A549 (cell line): Measurements from ENCODE around the gene ZMYM1. TPM values are rescaled to one million over a fixed set of nuclear protein-coding genes. Genes with fewer than 3 reads are reported as not detected.

ENCODE experiments used
- ATAC-seq, 2 experiments: fragments of 200-7000 bp in 1 of 2; fragments of >200 bp in 1 of 2; cut with Nextera tagmentation in 1 of 2; cut with Tn5 transposase in 1 of 2; 3 replicates each; pipeline versions ENCODE4 v1.8.0 to v1.9.1; 2018 to 2020; ENCODE audit warnings: mild to moderate bottlenecking in 1 of 2, moderate library complexity in 1 of 2
- CTCF ChIA-PET: fragments of 300-600 bp; sonication (Branson Sonifier 250); formaldehyde crosslinking; extraction: SDS; loops from one replicate; lab custom pipeline; 2021; ENCODE audit warnings: antibody characterized with exemption, inconsistent platforms; lab: Yijun Ruan, JAX
- POLR2A ChIA-PET: fragments of 350-600 bp; formaldehyde crosslinking; extraction: SDS; loops from one replicate; lab custom pipeline; 2021; ENCODE audit warnings: antibody characterized with exemption, inconsistent platforms; lab: Yijun Ruan, JAX
- DNase-seq, 2 experiments: peaks; one replicate each; pipeline versions ENCODE4 v3.0.0 to v3.0.0-alpha.2; 2011 to 2016; ENCODE audit warnings: low read depth in 1 of 2, low spot score in 1 of 2
- FAIRE-seq: peaks from 2 replicates; lab custom pipeline; 2011; peaks lifted over from hg19 to GRCh38; lab: Jason Lieb, UNC
- H3K27ac ChIP-seq, 2 experiments: fragments of >200 bp; sonication (Bioruptor Twin); formaldehyde crosslinking; 3 replicates each; pipeline ENCODE4 v1.5.1; 2016 to 2017
- H3K4me1 ChIP-seq: fragments of >200 bp; sonication (Bioruptor Twin); formaldehyde crosslinking; 3 replicates; pipeline ENCODE4 v1.6.1; 2016
- H3K4me2 ChIP-seq: fragments of >200 bp; sonication (Bioruptor Twin); formaldehyde crosslinking; 3 replicates; pipeline ENCODE4 v1.6.1; 2016
- H3K4me3 ChIP-seq: fragments of >200 bp; sonication (Bioruptor Twin); formaldehyde crosslinking; 3 replicates; pipeline ENCODE4 v1.5.1; 2016
- H3K9me3 ChIP-seq: fragments of >200 bp; sonication (Bioruptor Twin); formaldehyde crosslinking; 3 replicates; pipeline ENCODE4 v1.6.1; 2016
- BHLHE40 ChIP-seq: IDR thresholded peaks from 2 replicates; pipeline ENCODE4 v1.6.1; 2012; ENCODE audit warnings: low read depth, low read length, inconsistent platforms
- CBX2 ChIP-seq: fragments of 200-600 bp; sonication (generic); IDR thresholded peaks from 2 replicates; pipeline ENCODE4 v1.6.1; 2016; ENCODE audit warnings: low read depth, mild to moderate bottlenecking, borderline replicate concordance
- CBX8 ChIP-seq: fragments of 200-600 bp; sonication (generic); IDR thresholded peaks from 2 replicates; pipeline ENCODE4 v1.6.1; 2016
- CHD2 ChIP-seq: fragments of 150-350 bp; IDR thresholded peaks from 2 replicates; pipeline ENCODE4 v1.6.1; 2014; ENCODE audit warnings: low read length; ENCODE audit not compliant: partially characterized antibody
- CHD4 ChIP-seq: fragments of 200-600 bp; sonication (generic); IDR thresholded peaks from 2 replicates; pipeline ENCODE4 v1.6.1; 2016; ENCODE audit warnings: antibody characterized with exemption, mild to moderate bottlenecking, borderline replicate concordance
- E2F6 ChIP-seq: IDR thresholded peaks from 2 replicates; pipeline ENCODE4 v1.6.1; 2012; ENCODE audit warnings: low read depth, borderline replicate concordance
- EHF ChIP-seq: fragments of 250-450 bp; sonication (Bioruptor Pico); IDR thresholded peaks from 2 replicates; pipeline ENCODE4 v1.5.0; 2020; ENCODE audit warnings: mild to moderate bottlenecking
- ESRRA ChIP-seq: fragments of 150-350 bp; IDR thresholded peaks from 2 replicates; pipeline ENCODE4 v1.6.1; 2014; ENCODE audit warnings: mild to moderate bottlenecking, low read length, borderline replicate concordance
- FOSL2 ChIP-seq, 2 experiments: fragments of 450-650 bp in 1 of 2; fragments of >200 bp in 1 of 2; sonication (Bioruptor Twin) in 1 of 2; formaldehyde crosslinking; IDR thresholded peaks; 2 replicates each; pipeline versions ENCODE4 v1.5.0 to v1.6.1; 2016 to 2020; ENCODE audit warnings: mild to moderate bottlenecking in 1 of 2, moderate library complexity in 1 of 2
- FOXS1 ChIP-seq: fragments of 250-450 bp; sonication (Bioruptor Pico); IDR thresholded peaks from 2 replicates; pipeline ENCODE4 v1.5.0; 2020; ENCODE audit warnings: mild to moderate bottlenecking, moderate library complexity
- HDAC2 ChIP-seq: fragments of 200-600 bp; sonication (generic); IDR thresholded peaks from 2 replicates; pipeline ENCODE4 v1.6.1; 2016
- HOXA7 ChIP-seq: fragments of 250-450 bp; sonication (Bioruptor Pico); IDR thresholded peaks from 2 replicates; pipeline ENCODE4 v1.5.0; 2020; ENCODE audit warnings: mild to moderate bottlenecking, moderate library complexity
- HOXB13 ChIP-seq: fragments of 250-450 bp; sonication (Bioruptor Pico); IDR thresholded peaks from 2 replicates; pipeline ENCODE4 v1.5.0; 2020; ENCODE audit warnings: low read depth, mild to moderate bottlenecking, moderate library complexity
- HOXB5 ChIP-seq: fragments of 250-450 bp; sonication (Bioruptor Pico); IDR thresholded peaks from 2 replicates; pipeline ENCODE4 v1.5.0; 2020; ENCODE audit warnings: mild to moderate bottlenecking, moderate library complexity
- KDM1A ChIP-seq: fragments of 200-600 bp; sonication (generic); IDR thresholded peaks from 2 replicates; pipeline ENCODE4 v1.6.1; 2016; ENCODE audit warnings: low read depth, mild to moderate bottlenecking
- MAZ ChIP-seq: fragments of 150-350 bp; IDR thresholded peaks from 2 replicates; pipeline ENCODE4 v1.6.1; 2014; ENCODE audit warnings: antibody characterized with exemption, low read depth, low read length, borderline replicate concordance
- MYC ChIP-seq: IDR thresholded peaks from 2 replicates; pipeline ENCODE4 v1.6.1; 2012; ENCODE audit warnings: mild to moderate bottlenecking, inconsistent platforms, low read length, improper control_type of control experiment, borderline replicate concordance
- NFE2L2 ChIP-seq: fragments of 150-350 bp; conservative IDR thresholded peaks from 2 replicates; pipeline ENCODE4 v1.6.1; 2014; ENCODE audit warnings: low read length
- RARB ChIP-seq: fragments of 250-450 bp; sonication (Bioruptor Pico); IDR thresholded peaks from 2 replicates; pipeline ENCODE4 v1.8.0; 2021; ENCODE audit warnings: mild to moderate bottlenecking, moderate library complexity
- RCOR1 ChIP-seq: fragments of 150-350 bp; IDR thresholded peaks from 2 replicates; pipeline ENCODE4 v1.6.1; 2014; ENCODE audit warnings: antibody characterized with exemption, low read length, low read depth
- RNF2 ChIP-seq: fragments of 200-600 bp; sonication (generic); IDR thresholded peaks from 2 replicates; pipeline ENCODE4 v1.6.1; 2016; ENCODE audit warnings: low read depth, mild to moderate bottlenecking, antibody characterized with exemption, moderate library complexity, borderline replicate concordance
- SMC3 ChIP-seq: fragments of >200 bp; sonication (Bioruptor Twin); formaldehyde crosslinking; IDR thresholded peaks from 3 replicates; pipeline ENCODE4 v1.6.1; 2018; ENCODE audit warnings: inconsistent platforms
- SREBF2 ChIP-seq: fragments of 450-650 bp; IDR thresholded peaks from 2 replicates; pipeline ENCODE4 v1.6.1; 2014; ENCODE audit warnings: mild to moderate bottlenecking, moderate library complexity
- TFCP2L1 ChIP-seq: fragments of 250-450 bp; sonication (Bioruptor Pico); IDR thresholded peaks from 2 replicates; pipeline ENCODE4 v1.5.0; 2021; ENCODE audit warnings: mild to moderate bottlenecking
- TP53 ChIP-seq: fragments of 250-450 bp; sonication (Bioruptor Pico); IDR thresholded peaks from 2 replicates; pipeline ENCODE4 v1.5.0; 2021; ENCODE audit warnings: mild to moderate bottlenecking, moderate library complexity
- ZFP36 ChIP-seq: fragments of 450-650 bp; IDR thresholded peaks from 2 replicates; pipeline ENCODE4 v1.6.1; 2014; ENCODE audit warnings: borderline replicate concordance; ENCODE audit not compliant: partially characterized antibody
- WGBS: methylation state at CpG from one replicate; pipeline ENCODE4 v1.1.6; 2017; ENCODE audit errors: missing lambda C conversion rate; 5-methylcytosine and 5-hydroxymethylcytosine counted together
- polyA plus RNA-seq, 4 experiments: library from polyadenylated mRNA; depleted of rRNA in 3 of 4; stranded (reverse); fragments of >200 nt; fragmentation: RNase III in 1 of 4; extraction: RNeasy Plus Mini Kit Qiagen cat#74134 plus additional on column Dnase treatment in 1 of 4; gene quantifications; 2 replicates in 3 of 4; 3 replicates in 1 of 4; pipeline ENCODE4 v1.2.3, GENCODE V29; 2011 to 2017
- TF ChIP-seq, protein P1 (sequence below): IDR thresholded peaks from 2 replicates; pipeline ENCODE4 v1.6.1; 2012
- TF ChIP-seq, protein P2 (sequence below): IDR thresholded peaks from 2 replicates; pipeline ENCODE4 v1.6.1; 2012
- TF ChIP-seq, protein P3 (sequence below): fragments of >200 bp; sonication (Bioruptor Twin); formaldehyde crosslinking; IDR thresholded peaks from 3 replicates; pipeline ENCODE4 v1.6.1; 2016
- TF ChIP-seq, protein P4 (sequence below): fragments of 250-450 bp; sonication (Bioruptor Pico); IDR thresholded peaks from 2 replicates; pipeline ENCODE4 v1.5.0; 2021; ENCODE audit warnings: mild to moderate bottlenecking, moderate library complexity, borderline replicate concordance

The ZMYM1 gene
- polyA plus RNA-seq, 2 of the 4 experiments (the other 2 are of a cell fraction), result 6.5 to 14.4 TPM

- ChIA-PET POLR2A (no interaction called here), CTCF (interaction anchor here (0.6 kb wide), 1 partner anchor 846 kb away, joined by 3 read pairs; no protein-coding TSS in a partner anchor)
- no peak overlapping the region for H3K4me3 ChIP-seq
- H3K27ac ChIP-seq, result no peak overlapping the region
- peaks cover 7% of the 10 kb centered on the region; the same call in 2 of the 3 replicates for H3K9me3 ChIP-seq
- WGBS, result 0% methylated on average over 1 of the region's 1 CpG
- DNase-seq, result no peak
- TF ChIP-seq CBX2, result no peak
- TF ChIP-seq NFE2L2, result no peak
- TF ChIP-seq, protein P1, sequence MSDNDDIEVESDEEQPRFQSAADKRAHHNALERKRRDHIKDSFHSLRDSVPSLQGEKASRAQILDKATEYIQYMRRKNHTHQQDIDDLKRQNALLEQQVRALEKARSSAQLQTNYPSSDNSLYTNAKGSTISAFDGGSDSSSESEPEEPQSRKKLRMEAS, result no peak
- TF ChIP-seq HOXA7 (CRISPR knock-in tag), result no peak
- TF ChIP-seq, protein P2, sequence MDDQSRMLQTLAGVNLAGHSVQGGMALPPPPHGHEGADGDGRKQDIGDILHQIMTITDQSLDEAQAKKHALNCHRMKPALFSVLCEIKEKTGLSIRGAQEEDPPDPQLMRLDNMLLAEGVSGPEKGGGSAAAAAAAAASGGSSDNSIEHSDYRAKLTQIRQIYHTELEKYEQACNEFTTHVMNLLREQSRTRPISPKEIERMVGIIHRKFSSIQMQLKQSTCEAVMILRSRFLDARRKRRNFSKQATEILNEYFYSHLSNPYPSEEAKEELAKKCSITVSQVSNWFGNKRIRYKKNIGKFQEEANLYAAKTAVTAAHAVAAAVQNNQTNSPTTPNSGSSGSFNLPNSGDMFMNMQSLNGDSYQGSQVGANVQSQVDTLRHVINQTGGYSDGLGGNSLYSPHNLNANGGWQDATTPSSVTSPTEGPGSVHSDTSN, result no peak
- TF ChIP-seq CBX8, result no peak
- TF ChIP-seq FOSL2 (IDR thresholded peaks at IDR 0.05), result no peak
- no peak for TF ChIP-seq FOSL2 (CRISPR knock-in tag; IDR thresholded peaks at IDR 0.05)
- no peak for TF ChIP-seq TP53 (CRISPR knock-in tag)
- no peak for TF ChIP-seq HOXB13
- TF ChIP-seq MAZ, result no peak
- no peak for TF ChIP-seq RNF2
- TF ChIP-seq TFCP2L1 (CRISPR knock-in tag), result no peak
- TF ChIP-seq SREBF2, result no peak
- TF ChIP-seq RARB (CRISPR knock-in tag), result no peak
- no peak for TF ChIP-seq E2F6
- no peak for TF ChIP-seq CHD2
- TF ChIP-seq ZFP36, result no peak
- H3K4me1 ChIP-seq, result no peaks in the 10 kb centered on the region
- no peak for FAIRE-seq
- no peak overlapping the region for H3K4me2 ChIP-seq
- ATAC-seq, result no peak
These were observed 47.4 kb downstream of the ZMYM1 start for GRCh38 chr1:35126546-35126945.

- Histone ChIP-seq H3K4me1 (no peaks in the 10 kb centered on the region), H3K9me3 (peaks cover 7% of the 10 kb centered on the region; the same call in 2 of the 3 replicates), H3K4me2 (no peak overlapping the region), H3K27ac (no peak overlapping the region), H3K4me3 (no peak overlapping the region)
- TF ChIP-seq ZFP36 (no peak), HOXB5 (CRISPR knock-in tag) (no peak), HOXA7 (CRISPR knock-in tag) (no peak), ESRRA (no peak), SMC3 (no peak), KDM1A (no peak), TP53 (CRISPR knock-in tag) (no peak), CHD4 (no peak), HDAC2 (no peak), EHF (CRISPR knock-in tag) (no peak), CHD2 (no peak), FOSL2 (IDR thresholded peaks at IDR 0.05) (no peak), FOSL2 (CRISPR knock-in tag; IDR thresholded peaks at IDR 0.05) (no peak), FOXS1 (no peak), RCOR1 (no peak), MYC (no peak), BHLHE40 (no peak)
- TF ChIP-seq, protein P2, result no peak
- TF ChIP-seq, protein P3, sequence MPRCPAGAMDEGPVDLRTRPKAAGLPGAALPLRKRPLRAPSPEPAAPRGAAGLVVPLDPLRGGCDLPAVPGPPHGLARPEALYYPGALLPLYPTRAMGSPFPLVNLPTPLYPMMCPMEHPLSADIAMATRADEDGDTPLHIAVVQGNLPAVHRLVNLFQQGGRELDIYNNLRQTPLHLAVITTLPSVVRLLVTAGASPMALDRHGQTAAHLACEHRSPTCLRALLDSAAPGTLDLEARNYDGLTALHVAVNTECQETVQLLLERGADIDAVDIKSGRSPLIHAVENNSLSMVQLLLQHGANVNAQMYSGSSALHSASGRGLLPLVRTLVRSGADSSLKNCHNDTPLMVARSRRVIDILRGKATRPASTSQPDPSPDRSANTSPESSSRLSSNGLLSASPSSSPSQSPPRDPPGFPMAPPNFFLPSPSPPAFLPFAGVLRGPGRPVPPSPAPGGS, result no peak
- TF ChIP-seq, protein P4, sequence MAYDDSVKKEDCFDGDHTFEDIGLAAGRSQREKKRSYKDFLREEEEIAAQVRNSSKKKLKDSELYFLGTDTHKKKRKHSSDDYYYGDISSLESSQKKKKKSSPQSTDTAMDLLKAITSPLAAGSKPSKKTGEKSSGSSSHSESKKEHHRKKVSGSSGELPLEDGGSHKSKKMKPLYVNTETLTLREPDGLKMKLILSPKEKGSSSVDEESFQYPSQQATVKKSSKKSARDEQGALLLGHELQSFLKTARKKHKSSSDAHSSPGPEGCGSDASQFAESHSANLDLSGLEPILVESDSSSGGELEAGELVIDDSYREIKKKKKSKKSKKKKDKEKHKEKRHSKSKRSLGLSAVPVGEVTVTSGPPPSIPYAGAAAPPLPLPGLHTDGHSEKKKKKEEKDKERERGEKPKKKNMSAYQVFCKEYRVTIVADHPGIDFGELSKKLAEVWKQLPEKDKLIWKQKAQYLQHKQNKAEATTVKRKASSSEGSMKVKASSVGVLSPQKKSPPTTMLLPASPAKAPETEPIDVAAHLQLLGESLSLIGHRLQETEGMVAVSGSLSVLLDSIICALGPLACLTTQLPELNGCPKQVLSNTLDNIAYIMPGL (CRISPR knock-in tag), result no peak
- FAIRE-seq, result no peak
- ChIA-PET CTCF (interaction anchor here (0.9 kb wide), 1 partner anchor 9 kb away, joined by 4 read pairs; no protein-coding TSS in a partner anchor), POLR2A (interaction anchor here (0.6 kb wide), 1 partner anchor 27 kb away, joined by 5 read pairs; no protein-coding TSS in a partner anchor)
- ATAC-seq, result no peak
- DNase-seq, result no peak
These were observed 49.9 kb downstream of the ZMYM1 start for GRCh38 chr1:35129080-35129479.
